Endometrial microvascular endothelial cells (primary cell): ENCODE data around the gene BTN3A1. TPM values are rescaled to one million over a fixed set of nuclear protein-coding genes. Genes with fewer than 3 reads are reported as not detected.
"Not testable (repeated sequence)": the region's sequence is repeated elsewhere in the genome, so short reads cannot be mapped to it uniquely, and the experiment has no call there.

Experiments
- in situ Hi-C: cut with HindIII; loops from 2 replicates; pipeline ENCODE4 v1.10.0; 2017; ENCODE audit warnings: low sequenced_read_pairs, low pct_unique_long_range_greater_than_20kb; ENCODE audit errors: inconsistent ontology term
- total RNA-seq: library from RNA; depleted of rRNA; stranded (reverse); fragments of >200 nt; gene quantifications from one replicate; pipeline ENCODE4 v1.2.3, GENCODE V29; 2015; ENCODE audit errors: inconsistent ontology term

Gene BTN3A1
- total RNA-seq, 1 donor from 2014 or later, result 17.8 TPM

DNA sequence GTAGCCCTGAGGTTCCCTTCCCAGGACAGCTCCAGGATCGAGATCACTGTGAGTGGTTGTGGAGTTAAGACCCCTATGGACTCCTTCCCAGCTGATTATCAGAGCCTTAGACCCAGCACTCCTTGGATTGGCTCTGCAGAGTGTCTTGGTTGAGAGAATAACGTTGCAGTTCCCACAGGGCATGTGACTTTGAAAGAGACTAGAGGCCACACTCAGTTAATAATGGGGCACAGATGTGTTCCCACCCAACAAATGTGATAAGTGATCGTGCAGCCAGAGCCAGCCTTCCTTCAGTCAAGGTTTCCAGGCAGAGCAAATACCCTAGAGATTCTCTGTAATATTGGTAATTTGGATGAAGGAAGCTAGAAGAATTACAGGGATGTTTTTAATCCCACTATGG, 24.4 kb upstream of the BTN3A1 start:
- in situ Hi-C loops, result no loop called here

DNA sequence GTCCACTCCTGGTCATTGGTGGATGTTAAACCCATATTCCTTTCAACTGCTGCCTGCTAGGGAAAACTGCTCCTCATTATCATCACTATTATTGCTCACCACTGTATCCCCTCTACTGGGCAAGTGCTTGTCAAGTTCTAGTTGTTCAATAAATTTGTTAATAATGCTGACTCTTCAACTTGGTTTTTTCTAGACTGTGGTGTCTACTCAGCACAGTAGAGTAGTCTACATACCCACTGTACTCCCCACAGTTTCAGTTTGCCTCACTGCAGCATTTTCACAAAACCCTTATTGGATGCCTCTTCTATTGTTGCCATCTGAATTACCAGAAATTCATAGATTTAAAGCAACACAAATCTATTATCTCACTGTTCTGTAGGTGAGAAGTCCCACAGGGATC, 23.9 kb upstream of the BTN3A1 start:
- in situ Hi-C loops, result not testable (repeated sequence)

DNA sequence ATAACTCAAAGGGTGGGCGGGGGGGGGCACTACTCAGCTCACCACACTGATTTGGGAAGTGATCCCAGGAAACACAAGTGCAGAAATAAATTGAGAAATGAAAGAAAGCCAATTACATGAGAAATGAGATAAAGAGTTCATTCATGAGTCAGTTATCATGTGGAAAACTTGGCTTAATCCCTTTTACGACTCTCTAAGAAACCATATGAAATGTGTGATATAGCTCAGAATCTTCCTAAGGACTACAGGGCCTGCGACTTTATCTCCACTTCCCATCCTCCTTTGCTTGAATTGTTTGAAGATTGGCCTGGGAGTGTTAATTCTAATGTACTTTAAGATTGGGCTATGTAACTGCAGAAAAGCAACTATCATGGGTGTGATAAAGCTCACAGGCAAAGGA, 22.8 kb upstream of the BTN3A1 start:
- in situ Hi-C loops, result no loop called here

DNA sequence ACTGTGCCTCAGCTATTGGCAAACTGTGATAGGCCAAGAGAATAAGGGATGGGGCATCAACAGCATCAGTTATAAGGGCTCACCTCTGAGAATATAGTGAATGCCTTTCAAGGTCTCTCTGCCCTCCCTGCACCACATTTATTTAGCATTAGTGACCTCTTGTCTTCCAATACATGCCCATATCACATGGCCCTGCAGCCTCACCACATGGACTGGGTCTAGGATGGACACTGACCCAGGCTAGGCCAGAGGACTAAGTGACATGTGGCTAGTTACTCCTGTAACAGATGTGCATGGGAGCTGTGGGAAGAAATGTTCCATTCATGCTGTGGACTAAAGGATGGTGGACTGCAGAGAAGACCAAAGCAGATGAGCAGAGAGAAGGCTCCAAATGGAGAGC, 22.3 kb upstream of the BTN3A1 start:
- in situ Hi-C loops, result no loop called here

DNA sequence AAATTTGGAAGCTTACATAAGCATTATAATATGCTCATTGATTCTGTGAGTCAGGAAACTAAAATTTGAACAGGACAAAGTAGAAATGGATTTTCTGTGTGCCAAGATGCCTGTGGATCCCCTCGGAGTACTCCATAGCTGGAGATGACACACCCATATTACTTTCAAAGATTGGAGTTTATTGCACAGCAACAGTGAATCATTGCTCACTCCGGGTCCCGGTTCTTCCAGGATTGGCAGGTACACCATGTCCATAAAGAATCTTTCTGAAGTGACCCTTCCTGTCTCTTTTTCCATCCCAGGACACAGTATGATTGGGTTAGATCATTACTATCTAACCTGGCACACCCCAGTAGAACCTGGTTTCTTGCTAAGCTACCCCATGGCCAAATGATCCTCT, 21.8 kb upstream of the BTN3A1 start:
- in situ Hi-C loops, result no loop called here

DNA sequence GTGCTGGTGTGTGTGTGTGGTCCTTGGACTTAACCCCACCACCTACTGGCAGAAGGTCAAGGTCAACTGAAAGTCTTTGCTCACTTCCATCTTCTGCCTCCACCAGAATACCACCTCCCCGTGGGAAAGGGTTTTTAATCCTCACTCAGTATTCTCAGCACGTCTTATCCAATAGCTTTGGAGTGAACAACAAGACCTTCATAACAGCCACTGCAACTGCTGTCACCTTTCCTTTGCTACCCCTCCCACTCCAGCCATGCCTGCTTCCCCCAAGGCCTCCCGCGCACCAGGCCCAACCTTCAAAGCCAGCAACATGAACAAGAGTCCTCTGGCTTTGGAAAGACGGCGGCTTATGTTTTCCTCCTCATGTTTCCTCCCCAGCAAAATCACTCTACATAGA, 20.0 kb upstream of the BTN3A1 start:
- in situ Hi-C loops, result no loop called here

DNA sequence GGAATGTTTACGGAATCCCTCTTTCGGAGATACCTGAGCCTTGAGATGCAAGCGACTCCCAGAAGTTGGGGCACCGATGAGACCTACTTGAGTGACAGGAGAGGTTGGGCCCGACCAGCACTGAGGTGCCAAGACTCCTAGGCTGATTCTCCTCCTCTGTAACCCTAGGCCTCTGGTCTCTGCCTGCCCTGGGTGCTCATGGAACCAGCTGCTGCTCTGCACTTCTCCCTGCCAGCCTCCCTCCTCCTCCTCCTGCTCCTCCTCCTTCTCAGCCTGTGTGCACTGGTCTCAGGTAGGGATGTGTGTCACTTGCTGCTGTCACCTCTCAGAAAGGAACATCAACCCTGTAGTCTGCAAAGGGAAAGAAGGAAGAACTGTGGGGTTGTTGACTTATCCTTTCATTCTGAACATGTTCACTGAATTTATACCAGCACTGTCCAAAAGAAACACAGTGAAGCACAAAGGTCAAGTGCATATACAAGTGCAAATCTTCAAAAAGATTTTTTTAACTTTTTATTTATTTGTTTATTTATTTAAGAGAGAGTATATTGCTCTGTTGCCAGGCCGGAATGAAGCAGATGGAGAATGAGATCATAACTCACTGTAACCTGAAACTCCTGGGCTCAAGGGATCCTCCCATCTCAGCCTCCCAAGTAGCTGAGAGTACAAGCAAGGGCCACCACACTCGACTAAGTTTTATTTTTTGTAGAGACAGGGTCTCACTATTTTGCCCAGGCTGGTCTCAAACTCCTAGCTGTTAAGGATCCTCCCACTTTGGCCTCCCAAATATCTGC, 18.3 kb upstream of the BTN3A1 start:
- in situ Hi-C loops, result no loop called here

DNA sequence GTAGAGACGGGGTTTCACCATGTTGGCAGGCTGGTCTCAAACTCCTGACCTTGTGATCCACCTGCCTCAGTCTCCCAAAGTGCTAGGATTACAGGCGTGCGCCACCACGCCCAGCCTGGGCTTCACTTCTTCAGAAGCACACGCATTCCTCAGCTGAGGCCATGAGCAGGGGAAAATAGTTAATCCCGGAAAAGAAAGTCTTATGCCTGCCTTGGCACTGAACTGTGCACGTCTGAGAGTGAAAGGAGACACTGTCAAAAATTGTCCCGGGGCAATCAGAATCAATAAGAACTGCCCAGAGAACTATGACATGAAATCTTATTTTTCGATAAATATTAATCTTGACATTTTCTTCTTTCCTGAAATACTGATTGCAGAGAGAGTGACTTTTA, 16.3 kb upstream of the BTN3A1 start:
- in situ Hi-C loops, result no loop called here

DNA sequence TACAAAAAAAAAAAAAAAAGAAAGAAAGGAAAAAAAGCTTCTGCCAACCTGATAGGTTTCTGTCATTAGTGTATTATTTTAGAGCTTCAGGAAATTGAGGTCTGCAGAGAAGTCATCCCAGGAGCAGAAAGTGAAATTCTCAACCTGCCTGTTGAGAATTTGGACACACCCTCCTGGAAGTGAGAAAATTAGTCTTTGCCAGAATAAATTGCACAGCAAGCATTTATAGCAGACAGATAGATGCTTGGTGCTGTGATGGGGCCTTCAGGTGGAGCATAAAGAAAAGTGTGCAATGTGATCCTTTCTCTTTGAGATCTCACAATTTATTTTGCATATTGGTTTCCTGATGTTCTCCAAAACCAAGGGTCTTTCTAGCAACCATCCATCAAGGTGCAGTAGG, 14.5 kb upstream of the BTN3A1 start:
- in situ Hi-C loops, result no loop called here

DNA sequence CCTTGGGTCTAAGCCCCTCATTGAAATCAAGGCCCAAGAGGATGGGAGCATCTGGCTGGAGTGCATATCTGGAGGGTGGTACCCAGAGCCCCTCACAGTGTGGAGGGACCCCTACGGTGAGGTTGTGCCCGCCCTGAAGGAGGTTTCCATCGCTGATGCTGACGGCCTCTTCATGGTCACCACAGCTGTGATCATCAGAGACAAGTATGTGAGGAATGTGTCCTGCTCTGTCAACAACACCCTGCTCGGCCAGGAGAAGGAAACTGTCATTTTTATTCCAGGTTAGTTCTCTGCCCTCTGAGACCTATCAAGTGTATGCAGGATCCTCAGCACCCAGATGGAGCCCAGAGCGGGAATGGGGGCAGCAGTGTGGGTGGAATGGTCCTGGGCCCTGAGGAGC, 14.1 kb upstream of the BTN3A1 start:
- in situ Hi-C loops, result no loop called here

DNA sequence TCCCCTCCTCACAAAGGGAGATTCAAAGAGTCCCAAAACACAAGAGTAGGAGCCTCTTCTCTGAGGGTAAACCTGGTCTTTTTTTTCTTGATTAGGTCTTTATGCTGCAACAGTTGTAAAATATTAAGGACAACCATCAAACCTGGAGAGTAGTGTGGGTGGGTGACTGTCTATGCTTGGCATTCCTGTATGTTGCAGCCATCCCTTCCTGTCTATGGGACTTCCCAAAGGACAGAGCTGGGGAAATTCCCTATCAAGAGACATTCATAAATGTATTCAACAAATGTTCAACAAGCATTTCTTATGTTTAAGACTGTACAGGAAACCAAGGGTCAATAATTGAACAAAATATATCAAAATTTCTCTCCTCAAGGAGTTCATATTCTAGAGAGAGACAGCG, 13.6 kb upstream of the BTN3A1 start:
- in situ Hi-C loops, result no loop called here

DNA sequence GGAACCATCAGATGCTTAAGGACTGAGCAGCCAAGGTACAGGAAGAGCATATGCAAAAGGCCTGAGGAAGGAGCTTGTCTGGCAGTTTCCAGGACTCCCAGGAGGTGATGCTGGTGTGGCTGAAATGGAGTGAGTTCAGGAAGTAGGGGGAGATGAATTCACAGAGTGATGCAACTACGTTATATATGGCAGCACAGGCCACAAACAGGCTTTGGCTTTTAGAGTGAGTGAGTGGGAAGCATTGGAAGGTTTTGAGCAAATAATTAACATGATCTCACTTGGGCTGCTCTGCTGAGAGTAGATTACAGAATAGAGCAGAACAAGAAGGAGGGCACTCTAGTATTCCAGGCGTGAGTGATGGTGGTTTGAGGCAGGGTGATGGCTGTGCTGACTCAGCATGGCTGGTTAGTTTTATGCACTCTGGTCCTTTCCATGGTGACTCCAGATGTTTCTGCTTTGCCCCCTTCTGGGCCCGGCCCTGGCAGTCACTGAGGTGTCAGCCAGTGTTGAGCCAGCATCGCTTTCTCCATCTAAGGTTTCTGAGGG, 12.7 kb upstream of the BTN3A1 start:
- in situ Hi-C loops, result no loop called here

DNA sequence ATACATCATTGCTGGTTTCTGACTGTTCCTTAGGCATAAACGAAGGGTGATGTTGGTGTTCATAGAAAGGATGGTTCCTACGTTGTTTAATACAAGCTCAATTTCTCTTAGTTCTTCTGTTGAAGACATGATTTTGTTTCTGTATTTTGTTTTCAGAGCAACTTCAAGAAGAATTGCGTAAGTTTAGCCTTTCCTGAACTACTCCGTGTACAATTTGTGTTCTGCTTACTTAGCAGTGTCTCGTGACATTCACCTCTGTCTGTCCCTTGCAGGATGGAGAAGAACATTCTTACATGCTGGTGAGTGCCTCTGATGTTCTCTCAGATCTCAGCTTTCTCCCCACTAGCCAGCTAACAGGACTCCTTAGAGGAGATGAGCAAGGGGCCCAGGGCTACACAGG, 11.5 kb upstream of the BTN3A1 start:
- in situ Hi-C loops, result no loop called here

DNA sequence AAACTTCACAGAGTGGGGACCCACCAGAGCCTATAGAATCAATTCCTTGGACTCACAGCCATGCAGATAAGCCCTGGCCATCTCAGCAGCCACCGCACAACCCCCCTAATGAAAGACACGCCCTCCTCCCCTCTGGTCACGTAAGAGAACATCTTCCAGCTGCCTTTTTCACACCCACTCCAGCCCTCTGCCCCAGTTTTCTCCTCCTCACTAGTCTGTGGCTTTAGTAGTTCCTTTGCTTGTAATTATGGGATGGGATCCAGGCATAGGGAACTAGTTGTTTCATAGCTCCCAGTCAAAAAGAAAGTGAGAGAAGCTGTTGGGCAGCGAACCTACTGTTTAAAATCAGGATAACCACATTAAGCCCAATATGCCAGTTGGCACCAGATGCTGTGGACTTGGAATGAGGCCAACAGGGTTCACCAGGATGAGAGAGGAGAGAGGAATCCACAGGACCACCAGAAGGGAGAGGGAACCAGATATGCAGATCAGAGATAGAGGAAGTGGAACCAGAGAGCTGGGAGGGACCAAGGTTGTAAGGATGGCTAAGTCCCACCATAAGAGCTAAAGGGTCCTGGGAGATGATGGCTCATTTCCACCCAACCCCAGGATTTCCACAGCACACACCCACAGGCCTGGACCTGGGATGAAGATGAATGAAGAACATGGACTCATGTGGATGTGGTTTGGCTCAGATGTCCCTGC, 9.0 kb upstream of the BTN3A1 start:
- in situ Hi-C loops, result no loop called here

DNA sequence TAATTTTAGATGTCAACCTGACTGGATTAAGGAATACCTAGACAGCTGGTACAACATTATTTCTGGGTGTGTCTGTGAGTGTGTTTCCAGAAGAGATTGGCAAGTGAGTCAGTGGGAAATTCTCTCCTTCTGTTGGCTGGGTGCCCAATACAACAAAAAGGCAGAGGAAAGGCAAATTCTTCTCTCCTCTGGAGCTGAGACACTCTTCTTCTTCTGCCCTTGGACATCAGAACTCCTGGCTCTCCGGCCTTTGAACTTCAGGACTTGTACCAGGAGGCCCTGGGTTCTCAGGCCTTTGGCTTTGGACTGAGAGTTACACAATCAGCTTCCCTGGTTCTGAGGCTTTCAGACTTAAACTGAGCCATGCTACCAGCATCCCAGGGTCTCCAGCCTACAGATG, 7.8 kb upstream of the BTN3A1 start:
- in situ Hi-C loops, result no loop called here

DNA sequence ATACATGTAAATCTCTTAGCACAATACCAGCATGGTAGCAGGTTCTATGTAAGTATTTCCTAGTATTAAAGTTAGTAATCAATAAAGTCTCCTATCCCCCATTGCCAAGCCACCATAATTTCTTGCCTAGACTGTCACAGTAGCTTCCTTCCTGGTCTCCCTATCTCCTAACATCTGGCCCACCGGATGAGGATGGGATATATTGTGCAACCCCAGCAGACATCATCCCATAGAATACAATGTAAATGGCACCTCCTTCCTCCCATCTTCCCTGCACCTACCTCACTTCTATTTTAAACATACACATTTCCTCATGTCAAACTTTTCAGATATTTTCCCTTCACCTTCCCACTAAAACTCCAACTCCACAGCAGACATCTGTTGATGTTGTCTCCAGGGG, 3.5 kb upstream of the BTN3A1 start:
- in situ Hi-C loops, result no loop called here

DNA sequence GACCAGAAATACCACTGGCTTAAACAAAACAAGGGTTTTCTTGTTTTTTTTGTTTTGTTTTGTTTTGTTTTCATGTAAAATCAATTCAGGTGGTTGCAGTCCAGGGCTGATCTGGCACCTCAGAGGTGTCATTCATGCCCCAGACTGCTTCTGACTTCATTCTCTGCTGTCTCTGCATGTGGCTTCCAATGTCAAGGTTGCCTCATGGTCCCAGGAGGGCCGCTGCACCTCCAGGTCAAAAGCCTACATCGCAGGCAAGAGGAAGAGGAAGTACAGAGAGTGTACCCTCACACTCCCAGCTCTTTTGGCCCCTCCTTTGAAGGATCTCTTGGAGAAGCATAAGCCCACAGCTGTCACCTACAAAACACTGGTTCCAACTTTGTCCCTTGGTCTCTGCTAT, 1.4 kb upstream of the BTN3A1 start:
- in situ Hi-C loops, result no loop called here

DNA sequence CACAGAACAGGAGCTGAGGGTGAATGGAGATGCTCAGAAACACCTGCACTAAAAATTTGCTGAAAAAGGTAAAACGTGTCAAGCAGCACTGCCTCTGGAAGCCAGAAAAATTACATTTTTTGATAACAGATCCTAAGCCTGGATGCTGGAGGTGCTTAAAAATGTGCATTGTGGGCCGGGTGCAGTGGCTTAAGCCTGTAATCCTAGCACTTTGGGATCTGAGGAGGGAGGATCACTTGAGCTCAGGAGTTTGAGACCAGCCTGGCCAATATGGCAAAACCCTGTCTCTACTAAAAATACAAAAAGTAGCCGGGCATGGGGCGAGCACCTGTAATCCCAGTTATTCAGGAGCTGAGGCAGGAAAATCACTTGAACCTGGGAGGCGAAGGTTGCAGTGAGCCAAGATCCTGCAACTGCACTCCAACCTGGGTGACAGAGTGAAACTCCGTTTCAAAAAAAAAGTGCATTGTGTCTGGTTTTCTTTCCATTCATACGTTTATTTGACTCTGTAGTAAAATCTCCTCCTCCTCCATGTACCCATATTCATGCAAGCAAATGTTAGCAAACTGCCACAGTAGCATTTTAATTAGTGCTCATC, 587 bp upstream of the BTN3A1 start:
- in situ Hi-C loops, result no loop called here

DNA sequence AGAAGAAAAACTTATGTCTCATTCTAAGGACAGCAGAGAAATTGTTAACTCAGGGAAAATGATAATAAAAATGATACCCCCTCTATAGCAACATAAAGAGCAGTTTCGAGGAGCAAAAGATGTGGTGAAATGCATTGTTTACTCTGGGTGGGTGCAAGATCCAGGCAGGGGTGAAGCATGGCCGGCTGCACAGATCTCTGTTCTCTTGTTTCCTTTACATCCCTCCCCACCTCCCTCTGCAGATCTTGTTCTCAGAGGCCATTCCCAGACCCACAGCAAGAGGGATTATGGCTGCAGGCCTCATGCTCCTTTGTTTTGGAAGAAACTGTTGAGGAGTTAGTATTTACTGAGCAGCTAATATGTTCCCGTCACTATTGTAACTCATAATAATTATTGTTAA, 1.8 kb downstream of the BTN3A1 start:
- in situ Hi-C loops, result no loop called here

DNA sequence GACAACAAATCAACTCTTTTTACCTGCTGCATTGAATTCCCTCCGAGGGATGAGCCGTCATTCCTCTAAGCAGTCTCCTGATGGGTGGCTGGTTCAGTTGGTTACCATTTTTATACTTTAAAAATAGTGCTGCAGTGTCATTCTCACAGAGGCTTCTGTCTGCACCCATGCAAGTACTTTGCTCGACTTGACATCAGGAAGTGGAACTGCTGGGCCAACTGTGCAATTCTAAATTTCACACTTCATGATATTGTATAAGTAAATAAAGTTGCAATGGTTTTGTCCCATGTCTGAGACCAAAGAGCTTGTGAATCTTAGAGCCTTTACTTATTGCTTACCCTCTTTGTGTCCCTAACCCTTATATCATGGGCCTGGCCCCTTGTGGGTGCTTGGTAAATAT, 2.5 kb downstream of the BTN3A1 start:
- in situ Hi-C loops, result no loop called here
